CD4-positive, alpha-beta T cell (primary cell): ENCODE data around the gene NOS1AP. TPM values are rescaled to one million over a fixed set of nuclear protein-coding genes. Genes with fewer than 3 reads are reported as not detected.

Source experiments
- ATAC-seq: fragments of 200-7000 bp; cut with Tn5 transposase; one replicate; pipeline ENCODE4 v1.10.0; 2022; ENCODE audit warnings: mild to moderate bottlenecking; ENCODE audit not compliant: poor library complexity
- CTCF ChIA-PET: fragments of 350-600 bp; sonication (Branson Sonifier 250); formaldehyde crosslinking; loops from one replicate; lab custom pipeline; 2021; ENCODE audit warnings: antibody characterized with exemption, inconsistent platforms; lab: Charles Lee
- POLR2A ChIA-PET: fragments of 350-600 bp; sonication (Branson Sonifier 250); formaldehyde crosslinking; loops from one replicate; lab custom pipeline; 2021; ENCODE audit warnings: antibody characterized with exemption, inconsistent platforms; lab: Charles Lee
- DNase-seq, 14 experiments: peaks; one replicate each; pipeline ENCODE4 v3.0.0-alpha.2; 2013 to 2020; ENCODE audit warnings: mixed read lengths in 2 of 14
- H3K27ac ChIP-seq, 2 donors: one replicate each; pipeline versions ENCODE4 v1.5.1 to v1.7.0; 2013; ENCODE audit warnings: low read length in 2 of 2, low read depth in 1 of 2, mild to moderate bottlenecking in 1 of 2
- H3K27me3 ChIP-seq, 2 experiments: 1 replicate in 1 of 2; 2 replicates in 1 of 2; pipeline versions ENCODE4 v1.6.1 to v1.7.0; 2013; ENCODE audit warnings: low read length in 2 of 2, control low read depth in 1 of 2, mild to moderate bottlenecking in 1 of 2, moderate library complexity in 1 of 2; ENCODE audit not compliant: insufficient read depth in 2 of 2, control insufficient read depth in 1 of 2
- H3K36me3 ChIP-seq: one replicate; pipeline ENCODE4 v1.6.1; 2013; ENCODE audit warnings: low read length, control low read depth; ENCODE audit not compliant: insufficient read depth
- H3K4me1 ChIP-seq: one replicate; pipeline ENCODE4 v1.6.1; 2013; ENCODE audit warnings: low read length, control low read depth; ENCODE audit not compliant: insufficient read depth
- H3K4me3 ChIP-seq: one replicate; pipeline ENCODE4 v1.5.1; 2013; ENCODE audit warnings: mild to moderate bottlenecking, low read length, moderate library complexity
- H3K9me3 ChIP-seq, 2 experiments: 1 replicate in 1 of 2; 2 replicates in 1 of 2; pipeline versions ENCODE4 v1.6.1 to v1.7.0; 2013; ENCODE audit warnings: low read length in 2 of 2, mild to moderate bottlenecking in 2 of 2, control low read depth in 1 of 2, moderate library complexity in 1 of 2; ENCODE audit not compliant: control insufficient read depth in 1 of 2, insufficient read depth in 1 of 2
- H3K27ac Mint-ChIP-seq: one replicate; pipeline ENCODE4 v1.8.0; 2020; ENCODE audit warnings: mixed read lengths
- H3K27me3 Mint-ChIP-seq: one replicate; pipeline ENCODE4 v1.8.0; 2021; ENCODE audit warnings: mixed read lengths
- H3K36me3 Mint-ChIP-seq: one replicate; pipeline ENCODE4 v1.8.0; 2021; ENCODE audit warnings: low read depth, mixed read lengths
- H3K4me1 Mint-ChIP-seq: one replicate; pipeline ENCODE4 v1.8.0; 2021; ENCODE audit warnings: low read depth, mixed read lengths
- H3K4me3 Mint-ChIP-seq: one replicate; pipeline ENCODE4 v1.8.0; 2020; ENCODE audit warnings: mild to moderate bottlenecking, mixed read lengths
- H3K9me3 Mint-ChIP-seq: one replicate; pipeline ENCODE4 v1.8.0; 2020; ENCODE audit warnings: mixed read lengths
- CTCF ChIP-seq: fragments of 200-600 bp; IDR thresholded peaks from one replicate; pipeline ENCODE4 v1.8.0; 2022; ENCODE audit warnings: antibody characterized with exemption, mild to moderate bottlenecking
- intact Hi-C, 2 experiments: fragments of 100-400 bp; cut with DNase I in 1 of 2; cut with micrococcal nuclease in 1 of 2; formaldehyde crosslinking; loops; one replicate each; pipeline versions ENCODE4 v1.15.1 to v1.9.0; 2023 to 2025; cut with DNase I, micrococcal nuclease
- total RNA-seq, 174 experiments: library from RNA in 2 of 174; stranded (reverse) in 2 of 174; gene quantifications; one replicate each; pipeline ENCODE4 v1.2.3 and lab custom pipeline; 2021 to 2026

The NOS1AP gene
- total RNA-seq, 2 experiments from 2014 or later = not detected

- Histone ChIP-seq H3K27me3 (peaks cover 3 to 8% of the 10 kb centered on the region in 2 experiments), H3K4me3 (no peak overlapping the region), H3K9me3 (no peaks in the 10 kb centered on the region), H3K4me1 (no peaks in the 10 kb centered on the region), H3K27ac (no peak overlapping the region), H3K36me3 (no peaks in the 10 kb centered on the region)
- H3K27ac Mint-ChIP-seq = no peak overlapping the region
- intact Hi-C loops = no loop called here
- H3K4me1 Mint-ChIP-seq = no peaks in the 10 kb centered on the region
- peaks cover 69% of the 10 kb centered on the region for H3K27me3 Mint-ChIP-seq
- ATAC-seq (no peak), DNase-seq (no peak)
- no peaks in the 10 kb centered on the region for H3K9me3 Mint-ChIP-seq
- H3K36me3 Mint-ChIP-seq = no peaks in the 10 kb centered on the region
- ChIA-PET POLR2A (no interaction called here), CTCF (no interaction called here)
- H3K4me3 Mint-ChIP-seq = no peak overlapping the region
- no peak for TF ChIP-seq CTCF
Measured at GRCh38 chr1:162131400-162132321, 62.2 kb downstream of the NOS1AP start.

- DNase-seq (no peak), ATAC-seq (no peak)
- Mint-ChIP-seq H3K9me3 (no peaks in the 10 kb centered on the region), H3K27ac (no peak overlapping the region), H3K36me3 (no peaks in the 10 kb centered on the region), H3K27me3 (peaks cover 62% of the 10 kb centered on the region), H3K4me3 (no peak overlapping the region), H3K4me1 (no peaks in the 10 kb centered on the region)
- H3K27me3 ChIP-seq = peaks cover 3 to 11% of the 10 kb centered on the region in 2 experiments
- no peaks in the 10 kb centered on the region for H3K4me1 ChIP-seq
- no peak for TF ChIP-seq CTCF
- ChIA-PET POLR2A (no interaction called here), CTCF (no interaction called here)
- no peak overlapping the region for H3K27ac ChIP-seq
- intact Hi-C loops = no loop called here
- no peaks in the 10 kb centered on the region for H3K9me3 ChIP-seq
- no peak overlapping the region for H3K4me3 ChIP-seq
- no peaks in the 10 kb centered on the region for H3K36me3 ChIP-seq
Measured at GRCh38 chr1:162133566-162133965, 64.1 kb downstream of the NOS1AP start.

GRCh38 chr1:162134646-162135045, 65.2 kb downstream of the NOS1AP start:
- Histone ChIP-seq H3K4me3 (no peak overlapping the region), H3K4me1 (no peaks in the 10 kb centered on the region), H3K36me3 (no peaks in the 10 kb centered on the region), H3K27ac (no peak overlapping the region), H3K27me3 (peaks cover 3 to 12% of the 10 kb centered on the region in 2 experiments), H3K9me3 (no peaks in the 10 kb centered on the region)
- CTCF ChIA-PET = no interaction called here
- DNase-seq = no peak
- no peaks in the 10 kb centered on the region for H3K4me1 Mint-ChIP-seq
- ATAC-seq = no peak
- no peak overlapping the region for H3K4me3 Mint-ChIP-seq
- H3K9me3 Mint-ChIP-seq = no peaks in the 10 kb centered on the region
- intact Hi-C loops = no loop called here
- H3K27me3 Mint-ChIP-seq = peaks cover 57% of the 10 kb centered on the region
- H3K27ac Mint-ChIP-seq = no peak overlapping the region
- H3K36me3 Mint-ChIP-seq = no peaks in the 10 kb centered on the region
- TF ChIP-seq CTCF = no peak
- POLR2A ChIA-PET = no interaction called here
